SK-N-MC (cell line): ENCODE measurements around the gene RTP1.

Experiments used
- EZH2 ChIP-seq: fragments of 200-600 bp; sonication (generic); IDR thresholded peaks from one replicate; pipeline ENCODE4 v1.6.1; 2017; ENCODE audit warnings: antibody characterized with exemption
- FOXP2 ChIP-seq: optimal IDR thresholded peaks from 2 replicates; pipeline ENCODE3; 2011; ENCODE audit warnings: mild to moderate bottlenecking, moderate library complexity; ENCODE audit not compliant: insufficient read depth; ENCODE audit errors: extremely low read length, control extremely low read depth
- POLR2AphosphoS5 ChIP-seq: IDR thresholded peaks from 2 replicates; pipeline ENCODE4 v1.6.1; 2012; ENCODE audit warnings: mild to moderate bottlenecking, low read depth, low read length, borderline replicate concordance

DNA sequence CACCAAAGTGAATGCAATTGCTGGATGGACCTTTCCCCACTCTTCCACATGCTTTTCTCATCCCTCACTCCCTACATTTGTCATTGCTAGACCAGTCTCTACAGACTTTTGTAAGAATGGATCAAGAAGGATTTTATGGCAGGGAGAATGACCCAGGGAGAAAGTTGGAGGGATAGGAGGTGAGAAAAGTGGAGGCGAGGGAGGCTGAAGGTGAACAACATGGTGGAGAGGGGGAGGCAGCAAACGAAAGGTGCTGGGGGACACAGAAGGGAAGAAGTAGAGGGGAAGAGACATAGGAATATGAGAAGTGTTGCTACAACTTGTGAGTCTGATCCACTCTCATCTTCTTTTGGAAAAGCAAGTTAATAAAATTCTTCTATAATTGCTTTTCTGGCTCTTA, 24.4 kb upstream of the RTP1 start:
- no peak for TF ChIP-seq POLR2AphosphoS5
- TF ChIP-seq EZH2, result no peak
- no peak for TF ChIP-seq FOXP2
